Psoas muscle (tissue), 8 donors: Measurements from ENCODE around the gene TUBB6. TPM values are rescaled to one million over a fixed set of nuclear protein-coding genes. Genes with fewer than 3 reads are reported as not detected.

Experiments
- ATAC-seq, 4 donors: fragments of 200-7000 bp; cut with Tn5 transposase; one replicate each; pipeline ENCODE4 v1.9.1; 2020; ENCODE audit warnings: moderate library complexity in 3 of 4, mild to moderate bottlenecking in 2 of 4
- DNase-seq, 2 donors: peaks; one replicate each; pipeline ENCODE4 v3.0.0-alpha.2; 2020
- H3K27ac ChIP-seq: fragments of 200-600 bp; one replicate; pipeline ENCODE4 v1.8.0; 2022
- H3K27me3 ChIP-seq, 3 donors: fragments of 200-600 bp in 1 of 3; one replicate each; pipeline versions ENCODE4 v1.6.1 to v1.8.0; 2013 to 2022; ENCODE audit warnings: low read length in 2 of 3, mild to moderate bottlenecking in 2 of 3, moderate library complexity in 1 of 3; ENCODE audit not compliant: insufficient read depth in 3 of 3
- H3K36me3 ChIP-seq, 2 donors: fragments of 200-600 bp in 1 of 2; one replicate each; pipeline versions ENCODE4 v1.6.1 to v1.8.0; 2013 to 2022; ENCODE audit warnings: low read depth in 1 of 2, mild to moderate bottlenecking in 1 of 2, moderate library complexity in 1 of 2; ENCODE audit not compliant: insufficient read depth in 1 of 2
- H3K4me1 ChIP-seq: fragments of 200-600 bp; one replicate; pipeline ENCODE4 v1.8.0; 2022
- H3K4me3 ChIP-seq: fragments of 200-600 bp; one replicate; pipeline ENCODE4 v1.8.0; 2022; ENCODE audit warnings: mild to moderate bottlenecking
- H3K9me3 ChIP-seq: fragments of 200-600 bp; one replicate; pipeline ENCODE4 v1.8.0; 2022
- WGBS, 3 donors: extraction: QIAGEN DNeasy Blood & Tissue Kit; methylation state at CpG; one replicate each; pipeline versions ENCODE4 v1.1.6 to v1.1.7; 2013; 5-methylcytosine and 5-hydroxymethylcytosine counted together
- intact Hi-C, 2 donors: fragments of 100-400 bp; cut with DNase I; formaldehyde crosslinking; loops; one replicate each; pipeline versions ENCODE4 v1.11.0 to v1.14.2; 2022
- polyA plus RNA-seq, 3 donors: library from polyadenylated mRNA; stranded (reverse); fragments of 200-250 nt; gene quantifications; one replicate each; pipeline ENCODE4 v1.2.3, GENCODE V29; 2013
- total RNA-seq, 4 donors: library from RNA; stranded (reverse); fragmentation: NEBNext Ultra II Directional in 2 of 4; extraction: Animal tissue kit (Norgen Biotek cat#: 25700) in 2 of 4; gene quantifications; one replicate each; pipeline versions ENCODE4 v1.2.1 to v1.2.4, GENCODE V29; 2021 to 2023
- TF ChIP-seq, protein P1 (sequence below): fragments of 200-600 bp; IDR thresholded peaks from one replicate; pipeline ENCODE4 v1.8.0; 2022; ENCODE audit warnings: antibody characterized with exemption
- donor health status: healthy with polysubstance abuse.
- donor health status: DM: no; HTN: no; CAD: no; lungs with moderate emphysema.
- donor health status: Bipolar disorder and iron deficiency.
- donor health status: healthy.
- donor health status: DM: yes; HTN: yes; CAD: no.
- donor health status: DM: no; HTN: no; CAD: no.
- donor health status: DM: no; HTN: no; CAD: no.
- donor health status: DM: yes; HTN: yes; CAD: no.

The TUBB6 gene
- total and polyA plus RNA-seq, 7 donors, result 12.5 to 46.7 (median 19.9) TPM

- H3K27ac ChIP-seq, result no peak overlapping the region
- H3K36me3 ChIP-seq, result no peaks in the 10 kb centered on the region
- intact Hi-C loops, result no loop called here
- 56 to 67% (median 66%) methylated on average over 6 of the region's 6 CpGs for WGBS, 3 donors
- H3K9me3 ChIP-seq, result no peaks in the 10 kb centered on the region
- peaks cover 0 to 8% (median 3%) of the 10 kb centered on the region in 3 donors for H3K27me3 ChIP-seq
- TF ChIP-seq, protein P1, sequence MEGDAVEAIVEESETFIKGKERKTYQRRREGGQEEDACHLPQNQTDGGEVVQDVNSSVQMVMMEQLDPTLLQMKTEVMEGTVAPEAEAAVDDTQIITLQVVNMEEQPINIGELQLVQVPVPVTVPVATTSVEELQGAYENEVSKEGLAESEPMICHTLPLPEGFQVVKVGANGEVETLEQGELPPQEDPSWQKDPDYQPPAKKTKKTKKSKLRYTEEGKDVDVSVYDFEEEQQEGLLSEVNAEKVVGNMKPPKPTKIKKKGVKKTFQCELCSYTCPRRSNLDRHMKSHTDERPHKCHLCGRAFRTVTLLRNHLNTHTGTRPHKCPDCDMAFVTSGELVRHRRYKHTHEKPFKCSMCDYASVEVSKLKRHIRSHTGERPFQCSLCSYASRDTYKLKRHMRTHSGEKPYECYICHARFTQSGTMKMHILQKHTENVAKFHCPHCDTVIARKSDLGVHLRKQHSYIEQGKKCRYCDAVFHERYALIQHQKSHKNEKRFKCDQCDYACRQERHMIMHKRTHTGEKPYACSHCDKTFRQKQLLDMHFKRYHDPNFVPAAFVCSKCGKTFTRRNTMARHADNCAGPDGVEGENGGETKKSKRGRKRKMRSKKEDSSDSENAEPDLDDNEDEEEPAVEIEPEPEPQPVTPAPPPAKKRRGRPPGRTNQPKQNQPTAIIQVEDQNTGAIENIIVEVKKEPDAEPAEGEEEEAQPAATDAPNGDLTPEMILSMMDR, result no peak
- DNase-seq (no peak), ATAC-seq (no peak)
- H3K4me3 ChIP-seq, result no peak overlapping the region
- peaks cover 10% of the 10 kb centered on the region for H3K4me1 ChIP-seq
These were observed 24.8 kb upstream of the TUBB6 start for GRCh38 chr18:12283256-12283655.

DNA sequence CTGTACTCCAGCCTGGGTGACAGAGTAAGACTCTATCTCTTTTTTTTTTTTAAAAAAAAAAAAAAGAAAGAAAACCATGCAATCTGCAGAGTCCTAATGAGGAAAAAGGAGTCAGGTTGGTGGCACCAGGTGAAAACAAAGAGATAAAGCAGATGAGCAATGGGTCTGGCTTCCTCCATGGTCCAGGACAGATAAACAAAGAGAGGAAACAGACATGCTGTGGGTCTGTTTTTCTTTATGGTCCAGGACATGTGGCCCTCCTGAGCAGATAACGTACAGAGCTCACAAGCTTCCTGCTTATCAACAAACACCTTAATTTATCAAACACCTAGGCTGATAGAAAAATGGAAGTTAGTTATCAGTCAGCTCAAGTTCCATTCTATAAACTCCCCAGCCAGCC is 24.4 kb upstream of the TUBB6 start:
- no peaks in the 10 kb centered on the region for H3K36me3 ChIP-seq
- ATAC-seq (no peak), DNase-seq (no peak)
- intact Hi-C loops, result no loop called here
- H3K4me3 ChIP-seq, result no peak overlapping the region
- peaks cover 0 to 11% (median 3%) of the 10 kb centered on the region in 3 donors for H3K27me3 ChIP-seq
- peaks cover 13% of the 10 kb centered on the region for H3K4me1 ChIP-seq
- H3K9me3 ChIP-seq, result no peaks in the 10 kb centered on the region
- no peak overlapping the region for H3K27ac ChIP-seq
- TF ChIP-seq, protein P1, result no peak
- 68 to 87% (median 78%) methylated on average over 1 of the region's 1 CpG for WGBS, 3 donors

GRCh38 chr18:12287131-12287681 is 20.8 kb upstream of the TUBB6 start:
- H3K27ac ChIP-seq, result no peak overlapping the region
- no peaks in the 10 kb centered on the region for H3K9me3 ChIP-seq
- no peaks in the 10 kb centered on the region for H3K36me3 ChIP-seq
- H3K4me3 ChIP-seq, result peak overlapping the region; percentile 58
- no peak for DNase-seq
- ATAC-seq, result peak; percentile 18 to 41 (median 32)
- intact Hi-C loops, result no loop called here
- TF ChIP-seq, protein P1, result no peak
- peaks cover 0 to 31% (median 5%) of the 10 kb centered on the region in 3 donors for H3K27me3 ChIP-seq
- peaks cover 15% of the 10 kb centered on the region for H3K4me1 ChIP-seq
- 48 to 57% (median 56%) methylated on average over 37 of the region's 37 CpGs for WGBS, 3 donors

GRCh38 chr18:12287684-12288402 is 20.2 kb upstream of the TUBB6 start:
- TF ChIP-seq, protein P1, result no peak
- peak; percentile 83 to 87 for DNase-seq
- peak; percentile 94 to 97 (median 96) for ATAC-seq
- WGBS, 3 donors, result 1 to 2% (median 2%) methylated on average over 40 to 41 of the region's 41 CpGs
- Histone ChIP-seq H3K27me3 (peaks cover 0 to 31% (median 5%) of the 10 kb centered on the region in 3 donors), H3K27ac (peak overlapping the region; percentile 30), H3K4me1 (peaks cover 15% of the 10 kb centered on the region), H3K4me3 (peak overlapping the region; percentile 58), H3K36me3 (no peaks in the 10 kb centered on the region), H3K9me3 (no peaks in the 10 kb centered on the region)
- intact Hi-C loops, result no loop called here
